Osteocyte (in vitro differentiated cells): ENCODE data around the gene UBAP1. TPM values are rescaled to one million over a fixed set of nuclear protein-coding genes. Genes with fewer than 3 reads are reported as not detected.

Experiments
- DNase-seq: peaks from one replicate; pipeline ENCODE4 v3.0.0; 2021; ENCODE audit warnings: mixed read lengths; ENCODE audit not compliant: unreplicated experiment; ENCODE audit errors: extremely low spot score
- H3K27ac Mint-ChIP-seq: one replicate; pipeline ENCODE4 v1.8.0; 2021; ENCODE audit warnings: mild to moderate bottlenecking, mixed read lengths; ENCODE audit not compliant: unreplicated experiment
- H3K27me3 Mint-ChIP-seq: one replicate; pipeline ENCODE4 v1.8.0; 2021; ENCODE audit warnings: mixed read lengths; ENCODE audit not compliant: unreplicated experiment
- H3K36me3 Mint-ChIP-seq: one replicate; pipeline ENCODE4 v1.8.0; 2021; ENCODE audit warnings: mixed read lengths; ENCODE audit not compliant: unreplicated experiment
- H3K4me1 Mint-ChIP-seq: one replicate; pipeline ENCODE4 v1.8.0; 2021; ENCODE audit warnings: mixed read lengths; ENCODE audit not compliant: unreplicated experiment
- H3K4me3 Mint-ChIP-seq: one replicate; pipeline ENCODE4 v1.8.0; 2021; ENCODE audit warnings: mild to moderate bottlenecking, moderate library complexity, mixed read lengths; ENCODE audit not compliant: unreplicated experiment
- H3K9me3 Mint-ChIP-seq: one replicate; pipeline ENCODE4 v1.8.0; 2021; ENCODE audit warnings: mixed read lengths; ENCODE audit not compliant: unreplicated experiment
- total RNA-seq: library from RNA; stranded (reverse); gene quantifications from 2 replicates; pipeline ENCODE4 v1.2.1, GENCODE V29; 2021
- TF ChIP-seq, protein P1 (sequence below): fragments of 200-600 bp; sonication (generic); IDR thresholded peaks from 2 replicates; pipeline ENCODE4 v1.5.0; 2021; ENCODE audit warnings: antibody characterized with exemption, mild to moderate bottlenecking, moderate library complexity

The UBAP1 gene
- total RNA-seq, 1 donor from 2014 or later = 38.6 TPM

GRCh38 chr9:34169125-34169524 is 9.7 kb upstream of the UBAP1 start:
- H3K36me3 Mint-ChIP-seq = no peaks in the 10 kb centered on the region
- H3K27ac Mint-ChIP-seq = no peak overlapping the region

DNA sequence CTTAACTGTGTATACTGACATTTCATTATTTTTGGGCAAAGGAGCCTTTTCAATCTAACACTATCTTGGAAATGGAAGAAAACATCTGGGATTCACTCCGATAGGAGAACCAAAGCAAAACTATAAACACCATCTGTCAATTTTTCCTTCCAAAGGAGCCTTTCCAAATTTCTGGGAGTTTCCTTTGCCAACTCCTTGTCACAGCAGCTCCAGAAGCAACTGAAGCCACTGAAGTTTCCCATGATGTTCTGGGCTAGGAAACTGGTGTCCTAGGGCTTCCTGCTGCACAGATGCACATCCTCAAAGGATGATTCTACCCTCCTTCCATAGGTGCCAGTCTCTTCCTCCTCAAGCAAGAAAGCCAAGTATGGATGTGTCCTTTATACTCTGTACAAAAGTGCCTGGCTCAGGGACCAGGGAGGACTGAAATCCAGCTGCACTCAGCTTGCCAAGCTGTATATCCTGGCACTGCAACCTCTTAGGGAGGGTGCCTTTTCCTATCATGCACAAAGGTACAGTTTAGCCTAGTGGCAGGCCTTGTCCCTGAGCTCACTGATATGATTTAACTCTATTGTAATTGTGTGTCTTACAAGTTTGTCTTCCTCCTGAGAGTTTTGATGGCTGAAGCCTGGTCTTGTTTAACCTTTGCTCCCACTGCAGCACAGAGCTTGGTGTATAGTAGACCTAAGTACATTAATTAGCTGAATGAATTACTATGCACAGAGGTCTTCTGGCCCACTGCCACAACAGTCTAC is 8.4 kb upstream of the UBAP1 start:
- Mint-ChIP-seq H3K9me3 (no peaks in the 10 kb centered on the region), H3K36me3 (no peaks in the 10 kb centered on the region), H3K4me3 (no peak overlapping the region), H3K27me3 (no peaks in the 10 kb centered on the region), H3K4me1 (no peaks in the 10 kb centered on the region), H3K27ac (no peak overlapping the region)
- TF ChIP-seq, protein P1, sequence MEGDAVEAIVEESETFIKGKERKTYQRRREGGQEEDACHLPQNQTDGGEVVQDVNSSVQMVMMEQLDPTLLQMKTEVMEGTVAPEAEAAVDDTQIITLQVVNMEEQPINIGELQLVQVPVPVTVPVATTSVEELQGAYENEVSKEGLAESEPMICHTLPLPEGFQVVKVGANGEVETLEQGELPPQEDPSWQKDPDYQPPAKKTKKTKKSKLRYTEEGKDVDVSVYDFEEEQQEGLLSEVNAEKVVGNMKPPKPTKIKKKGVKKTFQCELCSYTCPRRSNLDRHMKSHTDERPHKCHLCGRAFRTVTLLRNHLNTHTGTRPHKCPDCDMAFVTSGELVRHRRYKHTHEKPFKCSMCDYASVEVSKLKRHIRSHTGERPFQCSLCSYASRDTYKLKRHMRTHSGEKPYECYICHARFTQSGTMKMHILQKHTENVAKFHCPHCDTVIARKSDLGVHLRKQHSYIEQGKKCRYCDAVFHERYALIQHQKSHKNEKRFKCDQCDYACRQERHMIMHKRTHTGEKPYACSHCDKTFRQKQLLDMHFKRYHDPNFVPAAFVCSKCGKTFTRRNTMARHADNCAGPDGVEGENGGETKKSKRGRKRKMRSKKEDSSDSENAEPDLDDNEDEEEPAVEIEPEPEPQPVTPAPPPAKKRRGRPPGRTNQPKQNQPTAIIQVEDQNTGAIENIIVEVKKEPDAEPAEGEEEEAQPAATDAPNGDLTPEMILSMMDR = no peak
- DNase-seq = no peak

More at GRCh38 chr9:34169125-34169524, 9.7 kb upstream of the UBAP1 start:
- no peak for DNase-seq
- Mint-ChIP-seq H3K27me3 (no peaks in the 10 kb centered on the region), H3K4me3 (no peak overlapping the region), H3K9me3 (no peaks in the 10 kb centered on the region), H3K4me1 (no peaks in the 10 kb centered on the region)
- TF ChIP-seq, protein P1 = no peak

DNA sequence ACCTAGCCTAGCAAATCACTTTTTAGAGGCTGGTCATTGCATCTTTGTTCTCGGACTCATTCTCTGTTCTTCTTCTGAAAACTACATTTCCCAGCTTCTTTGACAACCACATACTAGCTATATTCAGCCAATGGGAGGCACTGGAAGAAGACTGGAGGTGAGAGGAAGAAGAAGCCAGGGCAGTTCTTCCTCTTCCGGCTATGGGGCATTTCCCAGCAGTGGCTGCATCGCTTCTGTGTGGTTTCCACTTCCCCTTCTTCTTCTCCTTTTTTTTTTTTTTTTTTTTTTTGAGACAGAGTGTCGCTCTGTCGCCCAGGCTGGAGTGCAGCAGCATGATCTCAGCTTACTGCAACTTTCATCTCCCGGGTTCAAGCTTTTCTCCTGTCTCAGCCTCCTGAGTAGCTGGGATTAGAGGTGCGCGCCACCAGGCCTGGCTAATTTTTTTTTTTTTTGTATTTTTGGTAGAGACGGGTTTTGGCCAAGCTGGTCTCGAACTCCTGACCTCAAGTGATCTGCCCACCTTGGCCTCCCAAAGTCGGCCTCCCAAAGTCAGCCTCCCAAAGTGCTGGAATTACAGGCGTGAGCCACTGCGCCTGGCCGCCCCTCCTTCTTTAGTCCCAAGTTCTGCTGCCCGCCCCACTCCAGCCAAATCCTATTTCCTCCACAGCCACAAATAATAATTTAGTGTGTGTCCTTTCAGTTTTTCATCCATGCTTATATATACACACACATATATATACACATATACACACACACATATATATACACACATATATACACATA is 6.9 kb upstream of the UBAP1 start:
- no peak for DNase-seq
- Mint-ChIP-seq H3K4me1 (no peaks in the 10 kb centered on the region), H3K27ac (no peak overlapping the region), H3K9me3 (no peaks in the 10 kb centered on the region), H3K36me3 (no peaks in the 10 kb centered on the region), H3K27me3 (no peaks in the 10 kb centered on the region), H3K4me3 (no peak overlapping the region)
- TF ChIP-seq, protein P1 = no peak

- no peak for DNase-seq
- H3K27ac Mint-ChIP-seq = no peak overlapping the region
- no peaks in the 10 kb centered on the region for H3K27me3 Mint-ChIP-seq
- H3K36me3 Mint-ChIP-seq = no peaks in the 10 kb centered on the region
- TF ChIP-seq, protein P1 = no peak
- H3K9me3 Mint-ChIP-seq = no peaks in the 10 kb centered on the region
- H3K4me1 Mint-ChIP-seq = peaks cover 18% of the 10 kb centered on the region
- H3K4me3 Mint-ChIP-seq = no peak overlapping the region
Observed at GRCh38 chr9:34176089-34176488, 2.8 kb upstream of the UBAP1 start.
